Effector CD4-positive, alpha-beta T cell (primary cell): ENCODE measurements around the gene RNF19B.
"Not testable (repeated sequence)": the region's sequence is repeated elsewhere in the genome, so short reads cannot be mapped to it uniquely, and the experiment has no call there.

Experiments used
- DNase-seq: peaks from one replicate; pipeline ENCODE4 v3.0.0-alpha.2; 2020
- total RNA-seq: gene quantifications from one replicate; lab custom pipeline; 2026; lab: John Stamatoyannopoulos, UW

Gene RNF19B
- total RNA-seq, result 125 reads per million, percentile 86 among the genes with 10 or more reads in this experiment

GRCh38 chr1:32964461-32965250 lies at the start of gene RNF19B:
RNF19B (minus strand) TSS chr1:32964809; CDS start chr1:32964685, 124 bp downstream.
- peak; percentile 89 for DNase-seq

- no peak for DNase-seq
These were observed 49.2 kb upstream of the RNF19B start for GRCh38 chr1:33013791-33014190.

- DNase-seq, result no peak
These were observed 47.6 kb upstream of the RNF19B start for GRCh38 chr1:33012165-33012564.

- DNase-seq, result no peak
These were observed 46.5 kb upstream of the RNF19B start for GRCh38 chr1:33010932-33011731.

- no peak for DNase-seq
These were observed 45.0 kb upstream of the RNF19B start for GRCh38 chr1:33009561-33009960.

- no peak for DNase-seq
These were observed 43.7 kb upstream of the RNF19B start for GRCh38 chr1:33008051-33008914.

GRCh38 chr1:33007190-33008050 lies 42.8 kb upstream of the RNF19B start:
- DNase-seq, result no peak

GRCh38 chr1:33005838-33006421 lies 41.3 kb upstream of the RNF19B start:
- DNase-seq, result no peak

GRCh38 chr1:33005117-33005837 lies 40.7 kb upstream of the RNF19B start:
- no peak for DNase-seq

GRCh38 chr1:33004613-33005012 lies 40.0 kb upstream of the RNF19B start:
- DNase-seq, result no peak

GRCh38 chr1:33003657-33004056 lies 39.0 kb upstream of the RNF19B start:
- no peak for DNase-seq

GRCh38 chr1:33002006-33002405 lies 37.4 kb upstream of the RNF19B start:
- DNase-seq, result no peak

- no peak for DNase-seq
These were observed 36.7 kb upstream of the RNF19B start for GRCh38 chr1:33001282-33001681.

- no peak for DNase-seq
These were observed 35.9 kb upstream of the RNF19B start for GRCh38 chr1:33000427-33001026.

GRCh38 chr1:32998997-32999396 lies 34.4 kb upstream of the RNF19B start:
- DNase-seq, result no peak

GRCh38 chr1:32998064-32998463 lies 33.5 kb upstream of the RNF19B start:
- no peak for DNase-seq

- no peak for DNase-seq
These were observed 32.8 kb upstream of the RNF19B start for GRCh38 chr1:32997381-32997891.

GRCh38 chr1:32993324-32993636 lies 28.7 kb upstream of the RNF19B start:
- DNase-seq, result not testable (repeated sequence)

GRCh38 chr1:32992489-32993323 lies 28.1 kb upstream of the RNF19B start:
- DNase-seq, result peak; percentile 30
